Right cardiac atrium (tissue), 5 donors: ENCODE results near the gene TGFA. TPM values are rescaled to one million over a fixed set of nuclear protein-coding genes. Genes with fewer than 3 reads are reported as not detected.

Experiments used
- ATAC-seq, 2 donors: fragments of 200-7000 bp; cut with Tn5 transposase; one replicate each; pipeline versions ENCODE4 v1.8.0 to v1.9.1; 2020; ENCODE audit warnings: moderate library complexity in 2 of 2, mild to moderate bottlenecking in 1 of 2
- DNase-seq, 3 donors: peaks; one replicate each; pipeline ENCODE4 v3.0.0-alpha.2; 2020
- H3K27ac ChIP-seq: one replicate; pipeline ENCODE4 v1.5.1; 2013; ENCODE audit warnings: mild to moderate bottlenecking, low read length, control low read depth, moderate library complexity
- H3K27me3 ChIP-seq: one replicate; pipeline ENCODE4 v1.6.1; 2013; ENCODE audit not compliant: control insufficient read depth, insufficient read depth
- H3K4me1 ChIP-seq: one replicate; pipeline ENCODE4 v1.6.1; 2013; ENCODE audit warnings: low read length; ENCODE audit not compliant: control insufficient read depth, insufficient read depth
- H3K4me3 ChIP-seq: one replicate; pipeline ENCODE4 v1.5.1; 2013; ENCODE audit warnings: low read length, control low read depth
- H3K9me3 ChIP-seq: one replicate; pipeline ENCODE4 v1.6.1; 2013; ENCODE audit warnings: low read length; ENCODE audit not compliant: control insufficient read depth
- WGBS: extraction: QIAGEN DNeasy Blood & Tissue Kit; methylation state at CpG from one replicate; pipeline ENCODE4 v1.1.7; 2013; 5-methylcytosine and 5-hydroxymethylcytosine counted together
- intact Hi-C, 4 donors: fragments of 100-400 bp; cut with DNase I; formaldehyde crosslinking; loops; one replicate each; pipeline versions ENCODE4 v1.11.0 to v1.14.0; 2022 to 2023
- polyA plus RNA-seq: library from polyadenylated mRNA; stranded (reverse); fragments of 200-250 nt; gene quantifications from one replicate; pipeline ENCODE4 v1.2.3, GENCODE V29; 2013
- total RNA-seq, 4 donors: library from RNA; stranded (reverse); fragmentation: NEBNext Ultra II Directional; extraction: Animal tissue kit (Norgen Biotek cat#: 25700); gene quantifications; one replicate each; pipeline ENCODE4 v1.2.1, GENCODE V29; 2021
- donor health status: healthy with polysubstance abuse.
- donor health status: DM: no; HTN: yes; CAD: no.
- donor health status: DM: no; HTN: no; CAD: no.
- donor health status: DM: no; HTN: yes; CAD: no; lungs with severe emphysema.
- donor health status: DM: yes; HTN: yes; CAD: no.

Gene TGFA
- total and polyA plus RNA-seq, 5 donors = 0.47 to 0.96 (median 0.59) TPM

GRCh38 chr2:70566906-70567305 is 13.3 kb upstream of the TGFA start:
- 72% methylated on average over 2 of the region's 2 CpGs for WGBS
- ATAC-seq = no peak
- Histone ChIP-seq H3K4me3 (no peak overlapping the region), H3K9me3 (no peaks in the 10 kb centered on the region), H3K27me3 (no peaks in the 10 kb centered on the region), H3K4me1 (no peaks in the 10 kb centered on the region), H3K27ac (no peak overlapping the region)
- intact Hi-C loops = no loop called here
- no peak for DNase-seq

DNA sequence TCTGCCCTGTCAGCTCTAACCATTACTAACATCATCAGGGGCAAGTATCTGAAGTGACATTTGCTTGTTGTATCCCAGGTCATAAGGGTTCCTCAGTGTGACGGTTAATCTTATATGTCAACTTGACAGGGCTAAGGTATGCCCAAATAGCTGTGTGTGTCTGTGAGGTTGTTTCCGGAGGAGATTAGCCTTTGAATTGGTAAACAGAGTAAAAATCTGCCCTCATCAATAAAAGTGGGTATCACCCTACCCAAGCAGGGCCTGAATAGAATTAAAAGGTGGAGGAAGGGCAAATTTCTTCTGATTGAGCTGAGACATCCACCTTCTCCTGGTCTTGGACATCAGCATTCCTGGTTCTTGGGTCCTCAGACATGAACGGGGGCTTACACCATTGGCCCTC is 12.8 kb upstream of the TGFA start:
- Histone ChIP-seq H3K27me3 (no peaks in the 10 kb centered on the region), H3K27ac (no peak overlapping the region), H3K4me3 (no peak overlapping the region), H3K9me3 (no peaks in the 10 kb centered on the region), H3K4me1 (no peaks in the 10 kb centered on the region)
- intact Hi-C loops = no loop called here
- 91% methylated on average over 3 of the region's 3 CpGs for WGBS
- DNase-seq (no peak), ATAC-seq (no peak)

GRCh38 chr2:70565039-70565731 is 11.6 kb upstream of the TGFA start:
- H3K27ac ChIP-seq = no peak overlapping the region
- peak in 1 of 3 donors; percentile 40 for DNase-seq
- 69% methylated on average over 9 of the region's 9 CpGs for WGBS
- no peak overlapping the region for H3K4me3 ChIP-seq
- no peaks in the 10 kb centered on the region for H3K4me1 ChIP-seq
- intact Hi-C loops = no loop called here
- H3K9me3 ChIP-seq = no peaks in the 10 kb centered on the region
- no peaks in the 10 kb centered on the region for H3K27me3 ChIP-seq
- ATAC-seq = no peak

DNA sequence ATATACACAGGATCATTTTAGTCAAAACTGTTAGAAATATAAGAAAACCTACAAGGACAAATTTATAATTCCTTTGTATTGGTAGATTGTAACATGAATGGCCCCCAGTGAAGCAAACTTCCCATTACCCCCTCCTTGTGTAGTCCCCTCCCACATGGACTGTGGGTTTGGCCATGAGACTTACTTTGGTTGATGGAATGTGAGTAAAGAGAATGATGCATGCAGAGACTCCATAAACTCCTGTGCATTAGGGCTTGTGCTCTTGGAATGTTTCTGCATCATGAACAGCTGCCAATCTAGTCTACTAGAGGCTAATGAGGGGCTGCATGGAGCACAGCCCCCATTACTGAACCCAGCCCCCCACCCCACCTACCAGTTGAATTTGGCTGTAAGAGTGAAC is 8.3 kb upstream of the TGFA start:
- Histone ChIP-seq H3K9me3 (no peaks in the 10 kb centered on the region), H3K4me3 (no peak overlapping the region), H3K4me1 (no peaks in the 10 kb centered on the region), H3K27me3 (no peaks in the 10 kb centered on the region), H3K27ac (no peak overlapping the region)
- intact Hi-C loops = no loop called here
- DNase-seq (no peak), ATAC-seq (no peak)

GRCh38 chr2:70560442-70560841 is 6.8 kb upstream of the TGFA start:
- Histone ChIP-seq H3K27ac (no peak overlapping the region), H3K4me1 (no peaks in the 10 kb centered on the region), H3K9me3 (no peaks in the 10 kb centered on the region), H3K27me3 (no peaks in the 10 kb centered on the region), H3K4me3 (no peak overlapping the region)
- DNase-seq (no peak), ATAC-seq (no peak)
- intact Hi-C loops = no loop called here
- WGBS = 82% methylated on average over 2 of the region's 2 CpGs

DNA sequence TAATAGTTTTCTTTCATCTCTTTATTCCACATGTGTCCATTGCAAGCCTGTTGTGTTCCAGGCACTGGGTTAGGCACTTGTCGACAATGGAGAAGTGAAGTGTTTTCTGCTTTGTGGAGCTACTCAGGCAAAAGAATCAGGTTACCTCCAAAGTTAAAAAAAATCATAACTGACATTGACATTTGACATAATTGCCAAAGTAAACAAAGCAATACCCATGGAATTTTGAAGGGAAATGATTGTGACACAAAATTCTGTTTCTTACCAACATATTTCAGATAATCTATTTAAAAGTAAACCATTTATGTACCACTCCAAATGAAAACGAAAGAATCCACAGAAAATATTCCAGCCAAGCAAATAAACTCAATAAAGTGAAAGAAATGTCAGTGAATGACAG is 6.4 kb upstream of the TGFA start:
- Histone ChIP-seq H3K4me3 (no peak overlapping the region), H3K27me3 (no peaks in the 10 kb centered on the region), H3K27ac (no peak overlapping the region), H3K9me3 (no peaks in the 10 kb centered on the region), H3K4me1 (no peaks in the 10 kb centered on the region)
- ATAC-seq (no peak), DNase-seq (no peak)
- intact Hi-C loops = no loop called here
- WGBS = 80% methylated on average over 2 of the region's 2 CpGs

GRCh38 chr2:70558195-70558808 is 4.7 kb upstream of the TGFA start:
- WGBS = 55% methylated on average over 5 of the region's 5 CpGs
- DNase-seq (no peak), ATAC-seq (no peak)
- H3K27ac ChIP-seq = no peak overlapping the region
- no peaks in the 10 kb centered on the region for H3K4me1 ChIP-seq
- intact Hi-C loops = loop anchor here in 1 of 4 donors (10.0 kb wide), 1 partner anchor 56 kb away; no protein-coding TSS in a partner anchor
- no peaks in the 10 kb centered on the region for H3K27me3 ChIP-seq
- no peak overlapping the region for H3K4me3 ChIP-seq
- H3K9me3 ChIP-seq = no peaks in the 10 kb centered on the region

DNA sequence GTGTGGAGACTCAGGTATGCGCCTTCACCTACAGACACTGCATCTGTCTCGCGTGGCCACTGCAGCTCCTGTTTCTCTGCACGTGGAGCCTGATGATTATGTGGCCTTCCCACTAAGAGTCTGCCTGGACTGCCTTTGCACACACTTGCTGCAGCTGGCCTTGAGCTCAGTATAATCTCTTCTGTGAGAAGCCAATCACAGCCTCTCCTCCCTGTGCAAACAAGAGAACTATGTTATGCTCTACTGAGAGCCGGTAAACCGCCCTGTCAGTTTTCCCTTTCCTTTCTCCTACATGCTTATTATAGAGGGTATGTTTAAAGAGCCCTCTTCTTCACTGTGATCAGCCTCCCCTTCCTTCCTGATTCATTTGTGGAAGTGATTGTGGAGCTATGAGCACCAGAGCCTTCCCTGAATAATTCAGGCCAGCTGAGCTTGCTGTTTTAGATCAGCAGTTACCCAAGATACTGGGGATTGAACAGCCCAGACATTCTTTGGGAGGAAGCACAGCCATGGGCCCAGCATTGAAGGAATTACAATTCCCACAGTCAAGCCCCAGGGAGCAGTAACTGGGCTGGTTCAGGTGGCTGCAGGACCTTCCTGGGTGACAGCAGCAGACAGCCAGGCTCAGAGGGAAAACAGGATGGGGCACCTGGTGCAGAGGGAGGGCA is 3.7 kb upstream of the TGFA start:
- Histone ChIP-seq H3K9me3 (no peaks in the 10 kb centered on the region), H3K4me3 (no peak overlapping the region), H3K27me3 (no peaks in the 10 kb centered on the region), H3K27ac (no peak overlapping the region), H3K4me1 (no peaks in the 10 kb centered on the region)
- intact Hi-C loops = loop anchor here in 1 of 4 donors (10.0 kb wide), 1 partner anchor 57 kb away; no protein-coding TSS in a partner anchor
- DNase-seq (no peak), ATAC-seq (no peak)
- 53% methylated on average over 6 of the region's 6 CpGs for WGBS

- no peak for DNase-seq
- H3K4me3 ChIP-seq = no peak overlapping the region
- intact Hi-C loops = loop anchor here in 1 of 4 donors (10.0 kb wide), 1 partner anchor 58 kb away; no protein-coding TSS in a partner anchor
- no peaks in the 10 kb centered on the region for H3K9me3 ChIP-seq
- H3K4me1 ChIP-seq = no peaks in the 10 kb centered on the region
- no peak overlapping the region for H3K27ac ChIP-seq
- ATAC-seq = no peak
- 69% methylated on average over 2 of the region's 2 CpGs for WGBS
- no peaks in the 10 kb centered on the region for H3K27me3 ChIP-seq
Measured at GRCh38 chr2:70556608-70557007, 3.0 kb upstream of the TGFA start.

DNA sequence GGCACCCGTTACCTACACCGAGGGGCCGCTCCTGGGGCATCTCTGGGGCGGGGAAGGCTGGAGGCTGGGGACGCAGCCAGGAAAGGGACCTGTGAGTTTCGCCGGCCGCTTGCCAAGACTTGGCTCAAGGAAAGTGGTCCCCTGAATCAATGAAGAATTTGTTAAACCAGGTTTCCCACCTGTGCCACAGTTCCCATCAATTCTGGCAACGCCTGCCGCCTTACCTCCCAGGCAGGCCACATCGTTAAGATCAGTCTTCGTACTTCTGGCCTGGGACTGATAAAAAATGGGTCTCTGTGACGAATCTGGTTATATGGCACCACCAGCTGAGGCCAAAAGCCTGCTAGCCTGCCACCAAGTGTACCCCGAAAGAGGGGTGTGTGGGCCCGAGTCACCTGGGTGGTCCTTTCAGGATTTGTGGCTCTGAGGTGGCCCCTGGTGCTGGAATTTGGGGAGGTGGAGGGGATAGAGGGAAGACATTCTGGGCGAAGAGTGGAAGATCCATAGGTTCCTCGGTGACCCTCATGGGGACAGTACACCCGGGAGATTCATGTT is 789 bp upstream of the TGFA start:
- ATAC-seq = no peak
- peak overlapping the region; percentile 86 for H3K4me3 ChIP-seq
- intact Hi-C loops = loop anchor here in 2 of 4 donors (5.0 to 10.0 kb wide), 2 partner anchors 58 to 60 kb away; no protein-coding TSS in a partner anchor
- no peak overlapping the region for H3K27ac ChIP-seq
- H3K9me3 ChIP-seq = no peaks in the 10 kb centered on the region
- no peaks in the 10 kb centered on the region for H3K27me3 ChIP-seq
- WGBS = 27% methylated on average over 18 of the region's 18 CpGs
- H3K4me1 ChIP-seq = no peaks in the 10 kb centered on the region
- DNase-seq = no peak

DNA sequence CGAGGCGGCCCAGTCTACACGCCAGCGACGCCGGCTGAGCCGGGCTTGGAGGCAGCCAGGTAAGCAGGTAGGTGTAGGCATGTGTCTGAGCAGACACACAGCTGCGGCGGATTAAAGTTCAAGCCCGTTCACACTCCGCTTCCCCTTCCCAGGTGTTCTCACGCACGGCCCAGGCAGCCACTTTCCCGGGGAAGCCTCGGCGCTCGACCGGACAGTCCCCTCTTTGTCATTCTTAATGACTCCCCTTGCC is 367 bp downstream of the TGFA start:
- Histone ChIP-seq H3K4me3 (peak overlapping the region; percentile 86), H3K27me3 (no peaks in the 10 kb centered on the region), H3K27ac (no peak overlapping the region), H3K9me3 (no peaks in the 10 kb centered on the region), H3K4me1 (no peaks in the 10 kb centered on the region)
- DNase-seq (peak in 1 of 3 donors; percentile 56), ATAC-seq (peak; percentile 29 to 34)
- intact Hi-C loops = loop anchor here in 2 of 4 donors (5.0 to 10.0 kb wide), 2 partner anchors 59 to 62 kb away; no protein-coding TSS in a partner anchor
- under 1% methylated on average over 18 of the region's 18 CpGs for WGBS
